WTC11 (cell line): ENCODE results near the gene ZNF354C. TPM values are rescaled to one million over a fixed set of nuclear protein-coding genes. Genes with fewer than 3 reads are reported as not detected.

Source experiments
- ATAC-seq: fragments of 200-7000 bp; cut with Tn5 transposase; 2 replicates; pipeline ENCODE4 v1.10.0; 2021; ENCODE audit warnings: mild to moderate bottlenecking, moderate library complexity
- CTCF ChIA-PET: fragments of 300-600 bp; sonication (Branson Sonifier 250); formaldehyde crosslinking; loops from one replicate; lab custom pipeline; 2021; ENCODE audit warnings: antibody characterized with exemption; lab: Charles Lee
- POLR2A ChIA-PET: fragments of 350-600 bp; sonication (Branson Sonifier 250); formaldehyde crosslinking; loops from one replicate; lab custom pipeline; 2021; ENCODE audit warnings: antibody characterized with exemption; lab: Charles Lee
- DNase-seq: peaks from one replicate; pipeline ENCODE4 v3.0.0; 2021; ENCODE audit warnings: low spot score
- H3K27ac Mint-ChIP-seq: 2 replicates; pipeline ENCODE4 v1.8.0; 2021; ENCODE audit warnings: mixed read lengths
- H3K27me3 Mint-ChIP-seq: 2 replicates; pipeline ENCODE4 v1.8.0; 2021; ENCODE audit warnings: low read depth, mild to moderate bottlenecking, moderate library complexity, mixed read lengths
- H3K36me3 Mint-ChIP-seq: 2 replicates; pipeline ENCODE4 v1.8.0; 2021; ENCODE audit warnings: mixed read lengths
- H3K4me1 Mint-ChIP-seq: 2 replicates; pipeline ENCODE4 v1.8.0; 2022; ENCODE audit warnings: mixed read lengths
- H3K4me3 Mint-ChIP-seq: 2 replicates; pipeline ENCODE4 v1.8.0; 2021; ENCODE audit warnings: mild to moderate bottlenecking, moderate library complexity, mixed read lengths
- H3K9me3 Mint-ChIP-seq: 2 replicates; pipeline ENCODE4 v1.8.0; 2021; ENCODE audit warnings: mixed read lengths
- AFF4 ChIP-seq: sonication (generic); formaldehyde crosslinking; IDR thresholded peaks from 2 replicates; pipeline ENCODE4 v1.8.1; 2023; ENCODE audit warnings: mild to moderate bottlenecking, missing genetic modification reagents, borderline replicate concordance
- ARID4B ChIP-seq: sonication (generic); formaldehyde crosslinking; IDR thresholded peaks from 2 replicates; pipeline ENCODE4 v1.8.0; 2023; ENCODE audit warnings: missing genetic modification reagents, mild to moderate bottlenecking, borderline replicate concordance
- ATF6 ChIP-seq: sonication (generic); formaldehyde crosslinking; IDR thresholded peaks from 2 replicates; pipeline ENCODE4 v1.8.1; 2023; ENCODE audit warnings: mild to moderate bottlenecking, missing genetic modification reagents
- GTF2I ChIP-seq: fragments of 250-450 bp; sonication (Bioruptor Pico); conservative IDR thresholded peaks from 2 replicates; pipeline ENCODE4 v1.4.0; 2021; ENCODE audit warnings: mild to moderate bottlenecking
- JUN ChIP-seq: sonication (generic); formaldehyde crosslinking; IDR thresholded peaks from 2 replicates; pipeline ENCODE4 v1.8.0; 2023; ENCODE audit warnings: mild to moderate bottlenecking, missing genetic modification reagents
- SMAD3 ChIP-seq: sonication (generic); formaldehyde crosslinking; IDR thresholded peaks from 2 replicates; pipeline ENCODE4 v1.8.0; 2022; ENCODE audit warnings: missing genetic modification reagents, mild to moderate bottlenecking, borderline replicate concordance
- ZBTB43 ChIP-seq: sonication (generic); formaldehyde crosslinking; IDR thresholded peaks from 2 replicates; pipeline ENCODE4 v1.8.1; 2023; ENCODE audit warnings: mild to moderate bottlenecking, missing genetic modification reagents
- ZNF219 ChIP-seq: sonication (generic); formaldehyde crosslinking; IDR thresholded peaks from 2 replicates; pipeline ENCODE4 v1.8.0; 2023; ENCODE audit warnings: missing genetic modification reagents, mild to moderate bottlenecking, borderline replicate concordance
- ZNF317 ChIP-seq: sonication (generic); formaldehyde crosslinking; IDR thresholded peaks from 2 replicates; pipeline ENCODE4 v1.8.1; 2023; ENCODE audit warnings: low read depth, mild to moderate bottlenecking, moderate library complexity, missing genetic modification reagents, borderline replicate concordance
- total RNA-seq: library from RNA; stranded (reverse); gene quantifications from 3 replicates; pipeline ENCODE4 v1.2.3, GENCODE V29; 2021
- TF ChIP-seq, protein P1 (sequence below): sonication (generic); formaldehyde crosslinking; IDR thresholded peaks from 2 replicates; pipeline ENCODE4 v1.8.0; 2022; ENCODE audit warnings: mild to moderate bottlenecking, missing genetic modification reagents
- TF ChIP-seq, protein P2 (sequence below): fragments of 250-450 bp; sonication (Bioruptor Pico); IDR thresholded peaks from 2 replicates; pipeline ENCODE4 v2.1.2; 2022; ENCODE audit warnings: mild to moderate bottlenecking, moderate library complexity
- TF ChIP-seq, protein P3 (sequence below): sonication (generic); formaldehyde crosslinking; IDR thresholded peaks from 2 replicates; pipeline ENCODE4 v1.8.0; 2022; ENCODE audit warnings: mild to moderate bottlenecking, missing genetic modification reagents
- TF ChIP-seq, protein P4 (sequence below): fragments of 250-450 bp; sonication (Bioruptor Pico); IDR thresholded peaks from 2 replicates; pipeline ENCODE4 v1.9.0; 2021; ENCODE audit warnings: mild to moderate bottlenecking

ZNF354C gene
- total RNA-seq, 1 experiment from 2014 or later: 7.9 TPM

- peaks cover 6% of the 10 kb centered on the region for H3K36me3 Mint-ChIP-seq
- H3K27ac Mint-ChIP-seq: no peak overlapping the region
- H3K27me3 Mint-ChIP-seq: peaks cover 21% of the 10 kb centered on the region
- TF ChIP-seq ZNF317 (CRISPR knock-in tag) (no peak), ZNF219 (CRISPR knock-in tag) (no peak), AFF4 (CRISPR knock-in tag) (no peak), ATF6 (no peak), JUN (CRISPR knock-in tag) (no peak), GTF2I (CRISPR knock-in tag) (no peak), ZBTB43 (CRISPR knock-in tag) (no peak), ARID4B (CRISPR knock-in tag) (no peak), SMAD3 (no peak)
- TF ChIP-seq, protein P1, sequence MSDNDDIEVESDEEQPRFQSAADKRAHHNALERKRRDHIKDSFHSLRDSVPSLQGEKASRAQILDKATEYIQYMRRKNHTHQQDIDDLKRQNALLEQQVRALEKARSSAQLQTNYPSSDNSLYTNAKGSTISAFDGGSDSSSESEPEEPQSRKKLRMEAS (CRISPR knock-in tag): no peak
- TF ChIP-seq, protein P2, sequence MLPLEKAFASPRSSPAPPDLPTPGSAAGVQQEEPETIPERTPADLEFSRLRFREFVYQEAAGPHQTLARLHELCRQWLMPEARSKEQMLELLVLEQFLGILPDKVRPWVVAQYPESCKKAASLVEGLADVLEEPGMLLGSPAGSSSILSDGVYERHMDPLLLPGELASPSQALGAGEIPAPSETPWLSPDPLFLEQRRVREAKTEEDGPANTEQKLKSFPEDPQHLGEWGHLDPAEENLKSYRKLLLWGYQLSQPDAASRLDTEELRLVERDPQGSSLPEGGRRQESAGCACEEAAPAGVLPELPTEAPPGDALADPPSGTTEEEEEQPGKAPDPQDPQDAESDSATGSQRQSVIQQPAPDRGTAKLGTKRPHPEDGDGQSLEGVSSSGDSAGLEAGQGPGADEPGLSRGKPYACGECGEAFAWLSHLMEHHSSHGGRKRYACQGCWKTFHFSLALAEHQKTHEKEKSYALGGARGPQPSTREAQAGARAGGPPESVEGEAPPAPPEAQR (CRISPR knock-in tag): no peak
- TF ChIP-seq, protein P3, sequence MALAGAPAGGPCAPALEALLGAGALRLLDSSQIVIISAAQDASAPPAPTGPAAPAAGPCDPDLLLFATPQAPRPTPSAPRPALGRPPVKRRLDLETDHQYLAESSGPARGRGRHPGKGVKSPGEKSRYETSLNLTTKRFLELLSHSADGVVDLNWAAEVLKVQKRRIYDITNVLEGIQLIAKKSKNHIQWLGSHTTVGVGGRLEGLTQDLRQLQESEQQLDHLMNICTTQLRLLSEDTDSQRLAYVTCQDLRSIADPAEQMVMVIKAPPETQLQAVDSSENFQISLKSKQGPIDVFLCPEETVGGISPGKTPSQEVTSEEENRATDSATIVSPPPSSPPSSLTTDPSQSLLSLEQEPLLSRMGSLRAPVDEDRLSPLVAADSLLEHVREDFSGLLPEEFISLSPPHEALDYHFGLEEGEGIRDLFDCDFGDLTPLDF (CRISPR knock-in tag): no peak
- TF ChIP-seq, protein P4, sequence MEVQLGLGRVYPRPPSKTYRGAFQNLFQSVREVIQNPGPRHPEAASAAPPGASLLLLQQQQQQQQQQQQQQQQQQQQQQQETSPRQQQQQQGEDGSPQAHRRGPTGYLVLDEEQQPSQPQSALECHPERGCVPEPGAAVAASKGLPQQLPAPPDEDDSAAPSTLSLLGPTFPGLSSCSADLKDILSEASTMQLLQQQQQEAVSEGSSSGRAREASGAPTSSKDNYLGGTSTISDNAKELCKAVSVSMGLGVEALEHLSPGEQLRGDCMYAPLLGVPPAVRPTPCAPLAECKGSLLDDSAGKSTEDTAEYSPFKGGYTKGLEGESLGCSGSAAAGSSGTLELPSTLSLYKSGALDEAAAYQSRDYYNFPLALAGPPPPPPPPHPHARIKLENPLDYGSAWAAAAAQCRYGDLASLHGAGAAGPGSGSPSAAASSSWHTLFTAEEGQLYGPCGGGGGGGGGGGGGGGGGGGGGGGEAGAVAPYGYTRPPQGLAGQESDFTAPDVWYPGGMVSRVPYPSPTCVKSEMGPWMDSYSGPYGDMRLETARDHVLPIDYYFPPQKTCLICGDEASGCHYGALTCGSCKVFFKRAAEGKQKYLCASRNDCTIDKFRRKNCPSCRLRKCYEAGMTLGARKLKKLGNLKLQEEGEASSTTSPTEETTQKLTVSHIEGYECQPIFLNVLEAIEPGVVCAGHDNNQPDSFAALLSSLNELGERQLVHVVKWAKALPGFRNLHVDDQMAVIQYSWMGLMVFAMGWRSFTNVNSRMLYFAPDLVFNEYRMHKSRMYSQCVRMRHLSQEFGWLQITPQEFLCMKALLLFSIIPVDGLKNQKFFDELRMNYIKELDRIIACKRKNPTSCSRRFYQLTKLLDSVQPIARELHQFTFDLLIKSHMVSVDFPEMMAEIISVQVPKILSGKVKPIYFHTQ: no peak
- peaks cover 50% of the 10 kb centered on the region for H3K9me3 Mint-ChIP-seq
- ATAC-seq: no peak
- no peak for DNase-seq
- no peak overlapping the region for H3K4me3 Mint-ChIP-seq
- H3K4me1 Mint-ChIP-seq: peaks cover 18% of the 10 kb centered on the region
- POLR2A ChIA-PET: no interaction called here
- CTCF ChIA-PET: no interaction called here
Observed at GRCh38 chr5:179054036-179054785, 6.0 kb upstream of the ZNF354C start.
